ENCODE results near the gene TRAF4.
"Not testable (repeated sequence)": the region's sequence is repeated elsewhere in the genome, so short reads cannot be mapped to it uniquely, and the experiment has no call there.

TRAF4 gene

GRCh38 chr17:28794846-28795441 is 51.1 kb downstream of the TRAF4 start:
- not testable (repeated sequence) for DNase-seq

- no peak for DNase-seq
These were observed 52.3 kb downstream of the TRAF4 start for GRCh38 chr17:28796062-28796461.
